Endothelial cell of umbilical vein (primary cell): ENCODE data around the gene SPINDOC.

Source experiments
- EZH2 ChIP-seq: IDR thresholded peaks from 2 replicates; pipeline ENCODE4 v1.6.1; 2012; ENCODE audit warnings: borderline replicate concordance, low read depth, mild to moderate bottlenecking, moderate library complexity, low read length, inconsistent platforms; ENCODE audit not compliant: severe bottlenecking
- MYC ChIP-seq: IDR thresholded peaks from one replicate; pipeline ENCODE4 v1.6.1; 2011; ENCODE audit warnings: mild to moderate bottlenecking, low read depth, low read length
- POLR2A ChIP-seq: IDR thresholded peaks from 2 replicates; pipeline ENCODE4 v1.6.1; 2012; ENCODE audit warnings: low read depth, mild to moderate bottlenecking, control low read depth, low read length
- TF ChIP-seq, protein P1 (sequence below), 2 donors: IDR thresholded peaks; 1 replicate in 1 of 2; 2 replicates in 1 of 2; pipeline ENCODE4 v1.5.1; 2011; ENCODE audit warnings: low read length in 2 of 2, mild to moderate bottlenecking in 2 of 2, moderate library complexity in 2 of 2, control low read depth in 1 of 2, inconsistent platforms in 1 of 2, low read depth in 1 of 2; ENCODE audit not compliant: insufficient read depth in 1 of 2; ENCODE audit errors: extremely low read depth in 1 of 2

DNA sequence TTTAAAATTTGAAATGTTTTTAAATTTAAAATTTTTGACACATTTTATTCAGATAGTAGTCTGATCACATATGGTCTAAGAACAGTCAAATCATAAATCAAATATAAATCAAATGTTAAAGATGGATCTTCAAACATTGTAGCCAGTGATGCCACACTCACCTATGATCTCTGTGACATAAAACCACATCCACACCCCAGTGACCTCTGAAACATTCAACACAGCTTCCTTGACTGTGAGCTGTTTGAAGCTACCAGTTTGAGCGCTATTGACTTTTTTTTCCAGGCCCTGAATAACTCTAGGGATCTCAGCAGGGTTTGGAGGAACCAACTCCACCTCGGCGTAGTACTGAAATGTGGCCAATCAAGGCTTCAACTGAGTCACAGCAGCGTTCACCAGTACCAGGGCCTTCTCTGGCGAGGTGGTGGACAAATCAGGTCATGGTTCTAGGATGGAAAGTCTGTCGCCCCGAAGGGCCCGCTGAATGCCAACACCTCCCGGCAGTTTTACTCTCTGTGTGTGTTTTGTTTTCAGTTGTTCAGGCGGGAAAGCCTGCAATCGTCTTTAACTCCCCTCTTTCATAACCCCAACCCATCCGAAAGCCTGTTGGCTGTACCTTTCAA is 21.4 kb downstream of the SPINDOC start:
- TF ChIP-seq, protein P1, sequence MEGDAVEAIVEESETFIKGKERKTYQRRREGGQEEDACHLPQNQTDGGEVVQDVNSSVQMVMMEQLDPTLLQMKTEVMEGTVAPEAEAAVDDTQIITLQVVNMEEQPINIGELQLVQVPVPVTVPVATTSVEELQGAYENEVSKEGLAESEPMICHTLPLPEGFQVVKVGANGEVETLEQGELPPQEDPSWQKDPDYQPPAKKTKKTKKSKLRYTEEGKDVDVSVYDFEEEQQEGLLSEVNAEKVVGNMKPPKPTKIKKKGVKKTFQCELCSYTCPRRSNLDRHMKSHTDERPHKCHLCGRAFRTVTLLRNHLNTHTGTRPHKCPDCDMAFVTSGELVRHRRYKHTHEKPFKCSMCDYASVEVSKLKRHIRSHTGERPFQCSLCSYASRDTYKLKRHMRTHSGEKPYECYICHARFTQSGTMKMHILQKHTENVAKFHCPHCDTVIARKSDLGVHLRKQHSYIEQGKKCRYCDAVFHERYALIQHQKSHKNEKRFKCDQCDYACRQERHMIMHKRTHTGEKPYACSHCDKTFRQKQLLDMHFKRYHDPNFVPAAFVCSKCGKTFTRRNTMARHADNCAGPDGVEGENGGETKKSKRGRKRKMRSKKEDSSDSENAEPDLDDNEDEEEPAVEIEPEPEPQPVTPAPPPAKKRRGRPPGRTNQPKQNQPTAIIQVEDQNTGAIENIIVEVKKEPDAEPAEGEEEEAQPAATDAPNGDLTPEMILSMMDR (IDR thresholded peaks at IDR 0.05; ENCODE audit: extremely low read depth in 1 of 2, insufficient read depth in 1 of 2, low read depth in 1 of 2, low read length in 2 of 2) = no peak
- TF ChIP-seq EZH2 (no peak), POLR2A (no peak), MYC (no peak)
